K562 treated with DMSO at 1 percent for 48 hours (cell line): Measurements from ENCODE around the gene SLC22A8. TPM values are rescaled to one million over a fixed set of nuclear protein-coding genes. Genes with fewer than 3 reads are reported as not detected.

Experiments
- total RNA-seq: library from RNA; unstranded; fragments of 300-600 nt; gene quantifications from 2 replicates; pipeline ENCODE4 v1.2.3, GENCODE V29; 2022; ENCODE audit warnings: low replicate concordance; ENCODE audit errors: extremely low read depth

Gene SLC22A8
- total RNA-seq, result not detected in 2 replicates

DNA sequence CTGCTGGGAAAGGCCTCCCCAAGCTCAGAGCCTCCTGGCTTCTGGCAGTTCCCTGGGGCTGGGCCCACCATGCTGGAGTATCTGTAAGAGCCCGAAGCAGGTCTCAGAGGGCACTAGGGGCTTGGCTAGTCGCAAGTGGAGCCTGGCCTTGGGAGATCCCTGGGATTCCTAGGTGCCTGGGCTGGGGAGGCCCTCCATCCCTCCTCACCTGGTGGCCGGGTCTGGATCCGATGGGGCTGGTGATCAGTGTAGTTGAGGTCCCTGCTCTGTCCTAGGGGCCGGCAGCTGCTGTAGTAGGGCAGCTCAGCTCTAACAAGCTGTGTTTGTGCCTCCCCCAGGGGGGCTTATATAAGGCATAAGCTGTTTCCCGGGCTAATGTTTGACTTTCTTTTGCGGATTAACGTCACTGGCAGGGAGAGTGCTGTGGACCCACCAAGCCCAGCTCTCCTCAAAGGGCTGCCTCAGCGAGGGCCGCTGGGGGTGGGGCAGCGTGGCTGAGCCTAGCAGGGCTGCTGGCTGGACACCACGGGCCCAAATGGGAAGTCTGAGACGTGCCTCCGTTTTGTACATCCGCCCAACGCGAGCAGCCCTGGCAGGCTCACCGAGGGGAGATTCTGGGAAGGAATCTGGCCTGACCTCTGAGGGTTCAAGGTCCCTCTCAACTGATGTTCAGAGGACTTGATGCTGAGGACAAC lies at the start of gene SLC22A8:
TSS of gene SLC22A8 (minus strand) at position 321 of the 695 bp plus-strand sequence. CDS start 883 bp downstream, outside the sequence.

DNA sequence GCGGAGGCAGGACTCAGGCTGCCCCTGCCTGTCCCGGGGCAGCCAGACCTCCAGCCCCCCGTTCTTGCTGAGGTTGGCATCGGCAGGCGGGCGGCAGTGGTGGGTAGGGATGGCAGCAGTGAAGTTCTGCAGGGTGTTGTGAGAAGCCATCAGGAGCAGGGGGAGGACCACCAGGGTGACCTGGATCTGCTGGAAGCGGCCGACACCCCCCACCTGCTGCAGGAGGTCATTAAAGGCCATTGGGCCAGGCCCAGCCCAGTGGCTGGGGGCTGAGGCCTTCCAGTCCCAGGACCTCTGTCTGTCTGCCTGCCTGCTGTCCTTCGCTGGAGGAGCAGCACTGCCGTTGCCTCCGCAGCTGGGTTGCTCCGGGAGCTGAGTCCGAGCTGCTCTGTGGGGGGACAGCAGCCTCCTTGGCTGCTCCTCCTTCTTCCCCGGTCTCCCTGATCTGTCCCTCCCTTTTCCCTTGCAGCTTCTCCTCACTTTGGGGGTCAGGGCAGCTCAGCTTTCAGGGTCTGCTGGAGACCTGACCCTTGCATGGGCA lies 31.1 kb downstream of the SLC22A8 start, which contains the start of gene SLC22A6:
TSS of gene SLC22A6 (minus strand) at position 517 of the 541 bp plus-strand sequence. CDS start at position 240, 277 bp downstream.

Other genes starting within 250 kb of the SLC22A8 start
- gene TAF6L, start 244.4 kb downstream of the SLC22A8 start, total RNA-seq, result not detected in 2 replicates
- not detected in 2 replicates for gene TMEM179B, start 228.4 kb downstream of the SLC22A8 start, total RNA-seq
- not detected in 2 replicates for gene TMEM223, start 223.8 kb downstream of the SLC22A8 start, total RNA-seq
- not detected in 2 replicates for gene NXF1, start 210.4 kb downstream of the SLC22A8 start, total RNA-seq
- 493 TPM in 1 of 2 replicates, not detected in the other for gene STX5, start 183.8 kb downstream of the SLC22A8 start, total RNA-seq
- not detected in 2 replicates for gene TEX54, start 183.0 kb downstream of the SLC22A8 start, total RNA-seq
- gene WDR74, start 176.3 kb downstream of the SLC22A8 start, total RNA-seq, result not detected in 2 replicates
- gene SLC3A2, start 134.9 kb downstream of the SLC22A8 start, total RNA-seq, result 454 and 648 TPM in 2 replicates
- gene CHRM1, start 94.5 kb downstream of the SLC22A8 start, total RNA-seq, result not detected in 2 replicates
- gene SLC22A6, start 30.9 kb downstream of the SLC22A8 start, total RNA-seq, result not detected in 2 replicates
- not detected in 2 replicates for gene SLC22A24, start 128.4 kb upstream of the SLC22A8 start, total RNA-seq
- not detected in 2 replicates for gene SLC22A25, start 227.8 kb upstream of the SLC22A8 start, total RNA-seq